NCI-H1417 (cell line): ENCODE measurements around the gene MYMX.

Source experiments
- DNase-seq, 3 experiments: peaks; one replicate each; lab custom pipeline; 2025; lab: John Stamatoyannopoulos, UW

Gene MYMX

DNA sequence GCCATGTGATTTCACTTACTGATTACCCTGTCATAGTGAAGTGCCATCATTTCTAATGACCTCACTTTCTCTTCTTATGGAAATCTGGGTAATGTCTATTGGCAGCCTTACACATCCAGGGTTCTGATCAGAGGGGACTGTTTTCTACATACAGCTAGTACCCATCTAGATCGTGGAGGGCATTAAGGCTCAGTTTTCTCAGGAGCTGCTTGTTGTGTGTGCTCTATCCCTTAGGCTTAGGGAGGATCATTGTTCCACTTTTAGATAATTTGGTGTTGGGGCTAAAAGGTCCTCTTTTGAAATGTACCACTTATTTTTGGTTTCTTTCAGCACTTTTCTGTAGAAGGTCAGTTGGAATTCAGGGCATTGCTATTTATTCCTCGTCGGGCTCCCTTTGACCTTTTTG is 34.0 kb downstream of the MYMX start:
- no peak for DNase-seq

GRCh38 chr6:44251576-44252524 is 35.1 kb downstream of the MYMX start:
- DNase-seq = peak in 1 of 3 experiments; percentile 62

DNA sequence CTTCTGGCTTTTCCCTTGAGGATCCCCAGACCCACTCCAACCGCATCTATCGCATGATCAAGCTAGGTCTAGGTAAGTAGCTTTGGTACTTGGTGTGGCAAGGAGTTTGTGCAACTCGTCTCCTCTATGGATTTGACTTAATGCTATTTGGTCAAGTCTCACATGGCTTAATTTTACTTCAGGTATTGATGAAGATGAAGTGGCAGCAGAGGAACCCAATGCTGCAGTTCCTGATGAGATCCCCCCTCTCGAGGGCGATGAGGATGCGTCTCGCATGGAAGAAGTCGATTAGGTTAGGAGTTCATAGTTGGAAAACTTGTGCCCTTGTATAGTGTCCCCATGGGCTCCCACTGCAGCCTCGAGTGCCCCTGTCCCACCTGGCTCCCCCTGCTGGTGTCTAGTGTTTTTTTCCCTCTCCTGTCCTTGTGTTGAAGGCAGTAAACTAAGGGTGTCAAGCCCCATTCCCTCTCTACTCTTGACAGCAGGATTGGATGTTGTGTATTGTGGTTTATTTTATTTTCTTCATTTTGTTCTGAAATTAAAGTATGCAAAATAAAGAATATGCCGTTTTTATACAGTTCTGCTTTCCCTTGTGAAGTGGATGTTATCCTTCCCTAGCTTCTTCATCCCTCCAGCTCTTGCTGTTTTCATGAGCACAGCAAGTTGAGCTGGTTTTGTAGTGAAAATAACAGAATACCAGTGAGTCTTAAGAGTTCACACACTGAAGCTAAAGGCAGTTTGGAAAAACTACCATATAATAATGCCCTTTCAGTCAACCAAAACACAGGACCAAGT is 36.8 kb downstream of the MYMX start:
- peak in 2 of 3 experiments; percentile 26 to 73 for DNase-seq

GRCh38 chr6:44254191-44255104 is 37.7 kb downstream of the MYMX start:
- no peak for DNase-seq

DNA sequence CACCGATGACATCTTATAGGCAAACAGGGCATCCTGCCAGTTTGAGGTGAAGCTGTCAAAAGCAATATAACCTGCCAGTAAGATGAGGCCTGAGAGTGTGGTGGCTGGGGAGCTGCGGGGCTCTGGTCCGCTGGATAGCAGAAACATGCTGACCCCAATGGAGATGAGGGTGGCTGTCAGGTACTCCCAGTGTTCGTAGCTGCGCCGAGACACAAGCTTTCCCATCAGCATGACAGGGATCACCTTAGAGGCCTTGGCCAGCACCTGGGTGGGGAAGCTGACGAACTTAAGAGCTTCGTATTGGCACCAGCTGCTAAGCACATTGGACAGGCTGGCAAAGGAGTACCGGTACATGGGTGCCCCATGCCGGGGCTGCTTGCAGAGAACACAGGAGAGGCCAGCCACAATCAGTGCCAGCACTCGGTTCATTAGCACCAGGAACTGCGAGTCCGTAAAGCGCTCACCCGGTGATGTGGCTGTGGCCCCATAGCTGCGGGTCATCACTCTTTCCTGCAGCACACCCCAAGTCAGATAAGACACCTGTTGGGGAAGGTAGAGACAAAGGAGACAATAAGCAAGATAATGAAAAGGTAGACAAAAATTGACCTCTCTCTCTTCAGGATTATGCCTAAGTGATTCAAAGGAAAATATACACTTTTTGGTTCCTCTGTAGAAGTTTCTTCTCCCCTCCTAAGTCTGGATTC is 38.5 kb downstream of the MYMX start:
- DNase-seq = no peak

GRCh38 chr6:44255871-44256774 is 39.4 kb downstream of the MYMX start:
- no peak for DNase-seq

- no peak for DNase-seq
These were observed 40.0 kb downstream of the MYMX start for GRCh38 chr6:44256775-44257024.

DNA sequence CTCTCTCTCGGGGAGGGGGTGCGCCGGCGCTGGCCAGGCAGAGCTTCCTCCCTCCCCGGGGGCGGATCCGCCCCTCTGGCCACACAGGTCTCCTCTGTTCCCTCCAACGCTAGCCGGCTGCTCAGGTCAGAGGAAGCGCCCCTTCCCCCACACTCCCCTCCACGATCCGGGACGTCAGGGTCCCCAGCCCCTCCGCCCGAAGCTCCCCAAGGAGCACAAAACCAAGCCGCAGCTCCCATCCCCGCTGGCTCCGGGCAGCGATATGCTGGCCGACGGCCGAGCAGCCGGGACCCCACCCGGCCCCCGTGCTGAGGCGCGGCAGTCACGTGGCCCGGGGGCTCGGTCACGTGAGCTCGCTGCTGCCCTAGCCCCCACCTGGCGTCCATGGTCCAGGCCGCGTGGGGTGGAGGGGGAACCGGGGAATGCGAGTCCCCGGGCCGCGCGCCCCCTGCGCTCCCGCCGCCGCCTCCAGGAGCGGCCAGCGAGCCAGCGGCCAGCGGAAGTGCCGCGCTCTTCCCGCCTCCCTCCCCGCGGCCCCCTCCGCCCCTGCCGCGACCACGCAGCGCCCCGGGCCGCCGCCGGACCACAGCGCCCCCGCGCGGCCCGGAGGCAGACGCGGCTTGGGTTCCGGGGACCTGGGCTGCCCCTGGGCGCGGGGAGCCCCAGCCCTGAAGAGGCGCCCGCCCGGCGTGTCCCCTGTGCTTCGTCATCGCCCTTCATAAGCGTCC is 40.5 kb downstream of the MYMX start, which contains the start of gene SLC35B2:
SLC35B2 (minus strand) TSS at position 504 of the 728 bp plus-strand sequence; CDS start at position 386, 118 bp downstream.
- peak; percentile 76 to 90 (median 85) for DNase-seq

DNA sequence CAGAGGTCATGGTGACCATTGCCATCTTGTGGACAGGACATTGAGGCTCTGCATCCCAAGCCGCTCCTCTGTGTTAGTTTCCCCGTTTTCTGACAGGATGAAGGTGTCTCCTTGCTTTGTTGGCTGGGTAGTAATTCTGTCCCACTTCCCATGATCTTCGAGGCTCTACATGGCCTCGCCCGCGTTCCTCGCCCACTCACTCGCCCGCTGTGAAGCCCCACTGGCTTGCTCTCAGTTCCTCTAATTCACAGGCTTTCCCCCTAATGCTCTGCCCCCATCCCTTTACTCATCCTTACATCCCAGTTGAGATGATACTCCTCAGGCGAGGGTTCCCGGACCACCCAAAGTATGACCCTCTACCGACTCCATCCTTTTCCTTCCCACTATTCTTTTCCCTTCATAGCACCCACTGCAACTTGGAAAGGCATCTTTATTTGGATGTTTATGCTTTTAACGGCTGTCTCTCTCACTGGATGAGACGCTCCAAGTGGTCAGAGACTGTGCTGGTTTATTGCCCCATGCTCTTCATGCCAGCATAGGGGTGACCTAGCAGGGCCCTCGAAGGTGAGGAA is 41.1 kb downstream of the MYMX start:
- DNase-seq = no peak

DNA sequence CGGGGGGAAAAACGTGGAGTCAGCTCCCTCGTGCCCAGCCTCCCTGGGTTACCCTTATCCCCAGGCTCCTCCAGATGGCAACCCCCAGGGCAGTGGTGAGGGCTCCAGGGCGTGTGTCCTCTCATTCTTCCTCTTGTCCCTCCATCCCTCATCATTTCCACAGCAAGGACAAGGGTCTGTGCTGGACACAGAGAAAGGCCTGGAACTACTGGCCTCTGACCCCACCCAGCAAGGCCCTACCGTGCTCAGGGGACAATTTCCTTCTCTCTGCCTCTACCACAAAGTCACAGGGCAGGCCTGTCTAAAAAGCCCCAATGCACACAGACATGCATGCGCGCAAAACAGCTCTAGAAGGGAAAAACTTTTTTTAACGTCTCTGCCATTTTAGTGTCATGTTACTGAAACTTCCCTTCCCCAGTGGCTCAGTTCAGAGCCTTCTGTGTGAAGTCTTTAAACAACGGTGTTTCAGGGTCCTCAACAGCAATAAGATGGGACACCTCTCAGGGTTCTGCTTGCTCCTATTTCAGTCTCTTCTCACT is 41.7 kb downstream of the MYMX start:
- DNase-seq = no peak

- DNase-seq = no peak
These were observed 42.2 kb downstream of the MYMX start for GRCh38 chr6:44258921-44259320.

DNA sequence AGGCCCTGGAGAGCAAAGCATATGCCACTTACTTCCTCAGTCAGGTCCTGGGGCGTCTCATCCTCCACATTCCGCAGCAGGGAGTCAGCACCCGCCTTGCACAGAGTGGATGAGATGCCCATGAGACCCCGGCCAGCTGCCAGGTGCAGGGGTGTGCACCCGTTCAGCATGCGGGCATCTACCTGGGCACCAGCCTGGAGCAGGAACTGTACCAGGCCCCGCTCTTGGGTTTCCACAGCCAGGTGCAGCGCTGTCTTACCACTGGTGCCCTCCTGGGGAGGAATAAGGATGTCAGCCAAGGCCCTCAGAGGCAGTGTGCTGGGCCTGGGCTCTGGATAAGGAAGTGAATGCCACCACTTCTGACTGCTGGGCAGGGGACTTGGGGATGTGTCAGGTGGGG is 43.3 kb downstream of the MYMX start:
- no peak for DNase-seq

GRCh38 chr6:44260451-44261297 is 43.9 kb downstream of the MYMX start:
- DNase-seq = no peak

- DNase-seq = no peak
These were observed 44.9 kb downstream of the MYMX start for GRCh38 chr6:44261581-44261980.

DNA sequence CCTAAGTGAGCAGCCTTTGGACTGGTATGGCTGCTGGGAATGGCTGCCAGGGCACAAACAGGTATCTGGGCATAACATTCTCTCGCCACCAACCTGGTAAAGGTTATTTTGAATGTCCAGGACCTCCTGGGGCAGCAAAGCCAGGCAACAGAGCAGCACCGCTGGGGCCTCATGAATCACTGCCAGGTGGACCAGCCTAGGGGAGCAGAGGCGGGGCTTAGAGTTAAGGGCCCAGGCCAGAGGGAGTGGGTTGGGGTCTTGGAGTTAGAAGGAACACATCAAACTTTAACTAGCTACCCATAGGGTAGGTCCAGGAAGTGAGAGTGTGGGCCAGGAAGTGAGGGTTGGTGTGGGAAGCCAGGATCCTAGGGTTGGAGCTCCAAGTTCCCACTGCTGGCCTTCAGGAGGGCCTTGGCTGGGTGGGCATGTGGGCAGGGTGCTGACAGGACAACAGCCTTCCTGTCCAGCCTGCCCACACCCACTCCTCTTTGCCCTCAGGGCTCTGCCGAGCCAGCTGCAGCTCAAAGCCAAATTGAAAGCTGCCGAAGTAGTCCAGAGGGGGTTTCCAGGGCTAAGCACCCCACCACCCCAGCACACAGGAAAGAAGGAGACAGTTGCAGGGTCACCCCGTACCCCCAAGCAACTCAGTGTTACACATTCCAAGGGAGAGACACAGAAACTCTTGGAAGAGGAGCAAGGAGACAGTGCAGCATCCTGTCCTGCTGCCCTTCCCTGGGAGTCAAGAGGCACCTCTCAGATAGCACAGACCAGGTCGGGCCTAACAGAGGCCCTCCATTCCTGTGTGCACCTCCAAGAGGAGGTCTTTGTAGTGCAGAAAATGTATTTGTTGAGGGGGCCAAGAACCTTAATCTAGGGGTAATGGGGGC is 46.0 kb downstream of the MYMX start:
- no peak for DNase-seq

GRCh38 chr6:44263354-44264100 is 46.8 kb downstream of the MYMX start:
- no peak for DNase-seq
